ENCODE results near the gene KCTD3.

KCTD3 gene

GRCh38 chr1:215606036-215606435 lies 38.9 kb downstream of the KCTD3 start:
- no peak for DNase-seq (ENCODE audit: low read depth)

- DNase-seq (ENCODE audit: low read depth) = peak; percentile 13
Observed at GRCh38 chr1:215606564-215607168, 39.6 kb downstream of the KCTD3 start.

- DNase-seq (ENCODE audit: low read depth) = no peak
Observed at GRCh38 chr1:215607412-215607811, 40.3 kb downstream of the KCTD3 start.

DNA sequence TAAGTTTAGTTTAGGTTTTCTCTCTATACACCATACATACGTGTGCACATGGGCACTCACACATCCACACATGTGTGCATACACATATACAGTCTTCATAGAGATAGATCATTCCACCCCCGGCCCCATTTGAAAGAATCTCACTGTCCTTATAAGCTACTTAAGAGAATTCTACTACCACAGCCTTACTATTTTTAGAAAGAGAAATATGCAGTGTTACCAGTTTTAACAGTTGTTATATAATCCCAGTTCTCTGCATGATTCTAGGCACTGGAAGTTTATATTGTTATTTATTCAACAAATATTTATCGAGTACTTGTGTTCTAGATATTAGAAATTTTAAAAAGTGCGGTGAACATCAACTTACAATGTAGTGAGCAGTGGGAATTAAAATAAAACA lies 41.5 kb downstream of the KCTD3 start:
- no peak for DNase-seq (ENCODE audit: low read depth)

GRCh38 chr1:215612391-215612790 lies 45.3 kb downstream of the KCTD3 start:
- DNase-seq (ENCODE audit: low read depth) = no peak

GRCh38 chr1:215617979-215618378 lies 50.9 kb downstream of the KCTD3 start:
- DNase-seq (ENCODE audit: low read depth) = no peak

DNA sequence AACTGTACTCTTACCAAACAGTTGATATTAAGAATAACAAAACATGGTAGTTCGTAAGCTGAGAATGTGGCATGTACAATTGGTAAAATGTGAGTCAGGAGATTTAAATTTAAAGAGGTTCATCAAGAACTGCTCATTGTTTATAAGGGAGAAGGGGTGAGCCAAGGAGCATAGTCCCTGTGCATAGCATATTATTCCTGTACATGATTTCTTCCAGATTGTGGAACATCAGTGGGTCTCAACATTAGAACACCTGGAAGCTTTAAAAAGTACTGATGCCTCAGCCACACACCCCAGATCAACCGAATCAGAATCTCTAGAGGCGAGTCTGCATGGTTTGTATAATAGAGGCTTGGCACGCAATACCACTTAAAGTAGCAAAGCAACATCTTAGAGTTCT lies 56.1 kb downstream of the KCTD3 start:
- DNase-seq (ENCODE audit: low read depth) = no peak

DNA sequence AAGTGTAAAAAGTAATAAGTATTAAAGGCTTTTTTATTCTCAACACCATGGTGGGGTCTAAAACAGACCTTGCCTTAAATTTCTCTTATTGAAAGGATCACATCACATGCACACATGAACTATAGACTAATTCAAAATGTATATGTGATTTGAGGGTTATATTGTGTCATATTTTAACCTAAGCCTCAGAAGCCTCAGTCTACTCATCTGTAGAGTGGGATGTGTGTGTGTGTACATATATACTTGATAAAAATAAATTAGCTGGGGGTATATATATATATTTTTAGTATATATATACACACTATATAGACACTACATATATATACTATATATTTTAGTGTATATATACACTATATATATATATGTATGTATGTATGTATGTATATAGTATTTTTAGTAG lies 58.8 kb downstream of the KCTD3 start:
- DNase-seq (ENCODE audit: low read depth) = no peak

DNA sequence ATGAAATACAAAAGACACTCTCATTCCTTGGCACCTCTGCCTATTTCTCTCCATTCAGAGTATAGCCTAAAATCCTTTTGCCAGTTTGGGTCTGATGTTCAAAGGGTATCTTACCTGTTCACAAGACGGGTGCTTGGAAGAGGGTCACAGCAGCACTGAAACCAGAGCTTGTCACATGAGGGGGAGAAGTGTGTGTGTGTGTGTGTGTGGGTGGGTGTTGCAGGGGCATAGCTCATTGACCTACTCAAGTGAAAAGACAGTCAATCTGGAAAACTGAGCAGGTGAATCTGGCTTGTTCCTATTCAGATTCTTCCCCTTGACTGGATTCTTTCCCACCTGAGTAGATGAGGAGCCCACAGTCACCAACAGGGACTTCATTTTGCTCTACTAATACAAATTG lies 63.9 kb downstream of the KCTD3 start:
- no peak for DNase-seq (ENCODE audit: low read depth)

DNA sequence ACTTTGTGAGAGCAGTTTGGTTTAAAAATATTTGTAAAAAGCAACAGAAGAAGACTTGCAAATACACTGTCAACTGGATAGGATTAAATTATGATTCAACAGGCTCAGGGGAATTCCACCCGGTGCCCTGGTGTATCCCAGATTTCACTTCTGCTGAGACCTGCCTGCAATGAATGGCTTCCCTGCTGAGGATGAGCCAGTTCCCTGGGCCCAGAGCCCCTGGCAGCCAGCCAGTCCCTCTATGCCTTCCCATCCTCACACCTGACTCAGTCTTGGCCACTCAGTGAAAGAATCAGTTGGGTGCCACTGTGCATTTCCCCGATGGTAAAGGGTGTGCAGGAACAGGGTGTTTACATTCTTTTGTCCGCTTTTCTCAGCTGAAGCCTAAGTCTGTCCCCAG lies 64.4 kb downstream of the KCTD3 start:
- no peak for DNase-seq (ENCODE audit: low read depth)

DNA sequence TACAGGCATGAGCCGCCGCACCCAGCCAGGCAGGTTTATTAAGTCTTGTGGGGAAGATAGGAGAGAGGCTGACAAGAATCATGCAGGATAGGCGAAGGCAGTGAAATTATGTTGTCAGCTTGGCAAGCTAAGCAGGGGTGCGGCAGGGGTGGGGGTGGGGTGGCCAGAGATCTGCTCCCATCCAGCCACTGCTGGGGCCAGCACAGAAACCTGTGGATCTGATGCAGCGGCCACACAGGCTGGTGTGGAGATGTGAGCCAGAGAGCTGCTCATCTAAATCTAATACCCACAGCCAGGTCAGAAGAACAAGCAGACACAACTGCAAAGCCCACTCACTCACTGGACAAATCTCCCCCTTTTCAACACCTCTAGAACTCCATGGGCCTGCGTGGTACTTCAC lies 68.7 kb downstream of the KCTD3 start:
- DNase-seq (ENCODE audit: low read depth) = no peak

- peak; percentile 81 for DNase-seq (ENCODE audit: low read depth)
Observed at GRCh38 chr1:215636258-215636965, 69.3 kb downstream of the KCTD3 start.

DNA sequence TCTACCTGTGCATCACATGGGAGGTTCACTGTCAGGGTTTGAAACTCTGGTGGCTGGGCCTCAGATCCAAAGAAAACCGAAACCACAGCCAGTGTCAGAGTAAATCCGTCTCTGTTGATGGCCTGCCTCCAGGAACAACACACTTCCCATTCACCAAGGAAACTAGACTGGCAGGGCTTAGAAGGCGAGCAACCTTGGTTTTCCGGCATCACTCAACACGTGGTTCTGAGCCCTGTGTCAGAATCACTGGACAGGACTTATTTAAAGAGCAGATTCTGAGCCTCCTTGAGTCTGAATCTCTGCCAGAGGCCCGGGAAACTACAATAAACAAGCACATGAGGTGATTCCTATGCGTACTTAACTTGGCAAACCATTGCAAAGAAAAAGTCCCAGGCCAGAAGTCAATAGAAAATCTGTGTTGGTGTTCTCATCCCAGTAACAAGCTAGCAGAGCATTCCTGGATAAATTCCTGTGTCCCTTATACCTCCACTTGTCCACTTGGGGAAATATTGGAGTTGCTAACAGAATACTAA lies 70.0 kb downstream of the KCTD3 start:
- DNase-seq (ENCODE audit: low read depth) = peak; percentile 94

DNA sequence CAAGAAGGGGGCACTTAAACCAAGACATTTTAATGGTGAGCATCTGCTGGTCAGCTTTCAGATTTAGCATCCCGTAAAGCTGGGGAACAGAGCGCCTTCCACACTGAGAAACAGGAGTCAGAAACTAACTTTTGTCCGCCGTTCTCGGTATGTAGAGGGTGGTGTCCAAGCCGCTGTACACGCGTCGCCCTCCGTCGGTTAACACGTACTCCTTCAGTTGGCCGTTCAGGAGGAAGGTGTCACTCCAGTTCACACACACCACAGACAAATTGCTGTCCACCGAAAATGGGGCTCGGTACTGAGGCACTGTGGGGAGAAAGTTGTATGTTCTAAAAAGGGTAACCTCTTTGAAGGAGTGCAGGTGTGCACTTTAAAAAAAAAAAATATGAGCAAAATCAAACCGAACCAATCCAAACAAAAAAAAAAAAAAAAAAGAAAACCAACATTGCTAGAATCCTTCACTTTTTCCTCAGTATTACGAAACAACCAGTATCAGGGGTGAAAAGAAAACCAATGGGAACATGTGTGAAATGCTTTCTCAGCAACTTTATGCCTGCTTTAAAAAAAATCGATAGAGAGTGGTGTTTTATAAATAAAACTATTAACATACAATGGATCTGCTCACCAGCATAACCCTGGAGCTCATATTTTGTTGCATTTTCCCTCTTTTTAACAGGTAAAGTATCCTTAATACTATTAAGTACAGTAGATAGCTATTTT lies 73.5 kb downstream of the KCTD3 start:
- DNase-seq (ENCODE audit: low read depth) = no peak

GRCh38 chr1:215643592-215644321 lies 76.7 kb downstream of the KCTD3 start:
- DNase-seq (ENCODE audit: low read depth) = no peak

GRCh38 chr1:215645182-215645581 lies 78.1 kb downstream of the KCTD3 start:
- no peak for DNase-seq (ENCODE audit: low read depth)

GRCh38 chr1:215645861-215646260 lies 78.8 kb downstream of the KCTD3 start:
- no peak for DNase-seq (ENCODE audit: low read depth)

- DNase-seq (ENCODE audit: low read depth) = no peak
Observed at GRCh38 chr1:215647738-215648137, 80.6 kb downstream of the KCTD3 start.

- no peak for DNase-seq (ENCODE audit: low read depth)
Observed at GRCh38 chr1:215648957-215649356, 81.9 kb downstream of the KCTD3 start.

- no peak for DNase-seq (ENCODE audit: low read depth)
Observed at GRCh38 chr1:215650446-215651149, 83.5 kb downstream of the KCTD3 start.

DNA sequence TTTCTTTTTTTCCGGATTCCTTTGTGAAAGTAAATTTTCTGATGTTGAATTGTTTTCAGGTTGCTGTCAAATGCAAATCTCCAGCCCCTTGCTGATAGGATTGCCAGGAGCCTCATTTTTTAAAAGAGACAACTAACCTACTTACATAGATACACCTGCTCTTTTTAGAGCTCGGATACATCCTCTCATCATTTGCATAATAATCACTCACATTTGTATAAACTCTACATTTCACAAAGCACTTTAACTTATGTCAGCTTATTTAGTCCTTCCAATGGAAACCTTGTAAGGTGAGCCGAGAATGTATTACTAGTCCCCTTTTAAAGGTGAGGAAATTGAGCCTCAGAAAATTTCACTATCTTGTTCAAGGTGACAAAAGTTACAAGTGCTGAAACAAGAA lies 84.8 kb downstream of the KCTD3 start:
- DNase-seq (ENCODE audit: low read depth) = no peak

GRCh38 chr1:215652371-215652770 lies 85.3 kb downstream of the KCTD3 start:
- DNase-seq (ENCODE audit: low read depth) = no peak
